ENCODE data around the gene CAPNS1.
"Not testable (repeated sequence)": the region's sequence is repeated elsewhere in the genome, so short reads cannot be mapped to it uniquely, and the experiment has no call there.

CAPNS1 gene

GRCh38 chr19:36151144-36152018 lies 11.5 kb downstream of the CAPNS1 start:
- DNase-seq (ENCODE audit: low read depth in 2 of 2), result no peak

GRCh38 chr19:36152019-36152351 lies 12.1 kb downstream of the CAPNS1 start:
- no peak for DNase-seq (ENCODE audit: low read depth in 2 of 2)

- no peak for DNase-seq (ENCODE audit: low read depth in 2 of 2)
Measured at GRCh38 chr19:36152352-36153091, 12.7 kb downstream of the CAPNS1 start, which contains the start of gene COX7A1. Gene COX7A1 (minus strand): TSS chr19:36152447. CDS start chr19:36152407, 40 bp downstream.

GRCh38 chr19:36153126-36153525 lies 13.3 kb downstream of the CAPNS1 start:
- DNase-seq (ENCODE audit: low read depth in 2 of 2), result no peak

GRCh38 chr19:36160821-36161596 lies 21.1 kb downstream of the CAPNS1 start:
- DNase-seq (ENCODE audit: low read depth in 2 of 2), result no peak

GRCh38 chr19:36163813-36164212 lies 23.9 kb downstream of the CAPNS1 start:
- no peak for DNase-seq (ENCODE audit: low read depth in 2 of 2)

GRCh38 chr19:36169084-36169760 lies 29.4 kb downstream of the CAPNS1 start:
- DNase-seq (ENCODE audit: low read depth in 2 of 2), result no peak

- DNase-seq (ENCODE audit: low read depth in 2 of 2), result no peak
Measured at GRCh38 chr19:36172852-36173251, 33.0 kb downstream of the CAPNS1 start.

GRCh38 chr19:36173846-36174245 lies 34.0 kb downstream of the CAPNS1 start:
- DNase-seq (ENCODE audit: low read depth in 2 of 2), result not testable (repeated sequence)

- DNase-seq (ENCODE audit: low read depth in 2 of 2), result not testable (repeated sequence)
Measured at GRCh38 chr19:36179077-36179476, 39.2 kb downstream of the CAPNS1 start.

- no peak for DNase-seq (ENCODE audit: low read depth in 2 of 2)
Measured at GRCh38 chr19:36182612-36183244, 42.9 kb downstream of the CAPNS1 start.

GRCh38 chr19:36183245-36183628 lies 43.4 kb downstream of the CAPNS1 start:
- no peak for DNase-seq (ENCODE audit: low read depth in 2 of 2)

- not testable (repeated sequence) for DNase-seq (ENCODE audit: low read depth in 2 of 2)
Measured at GRCh38 chr19:36186722-36187121, 46.9 kb downstream of the CAPNS1 start.

- DNase-seq (ENCODE audit: low read depth in 2 of 2), result no peak
Measured at GRCh38 chr19:36196249-36196648, 56.4 kb downstream of the CAPNS1 start.

- no peak for DNase-seq (ENCODE audit: low read depth in 2 of 2)
Measured at GRCh38 chr19:36198119-36198518, 58.3 kb downstream of the CAPNS1 start.

All from stimulated activated CD4-positive, alpha-beta T cell treated with anti-CD3 and anti-CD28 coated beads, Interleukin-12 subunit alpha, Interleukin-12 subunit beta, amount 100 ng/mL, for 24 hours (primary cell).